HG02981 (cell line): ENCODE data around the gene ING5.

Experiments used
- ATAC-seq: cut with Tn5 transposase; IDR thresholded peaks from one replicate; pipeline ENCODE4 v1.9.1; 2021; ENCODE audit warnings: mild to moderate bottlenecking, moderate library complexity; ENCODE audit not compliant: unreplicated experiment

The ING5 gene

DNA sequence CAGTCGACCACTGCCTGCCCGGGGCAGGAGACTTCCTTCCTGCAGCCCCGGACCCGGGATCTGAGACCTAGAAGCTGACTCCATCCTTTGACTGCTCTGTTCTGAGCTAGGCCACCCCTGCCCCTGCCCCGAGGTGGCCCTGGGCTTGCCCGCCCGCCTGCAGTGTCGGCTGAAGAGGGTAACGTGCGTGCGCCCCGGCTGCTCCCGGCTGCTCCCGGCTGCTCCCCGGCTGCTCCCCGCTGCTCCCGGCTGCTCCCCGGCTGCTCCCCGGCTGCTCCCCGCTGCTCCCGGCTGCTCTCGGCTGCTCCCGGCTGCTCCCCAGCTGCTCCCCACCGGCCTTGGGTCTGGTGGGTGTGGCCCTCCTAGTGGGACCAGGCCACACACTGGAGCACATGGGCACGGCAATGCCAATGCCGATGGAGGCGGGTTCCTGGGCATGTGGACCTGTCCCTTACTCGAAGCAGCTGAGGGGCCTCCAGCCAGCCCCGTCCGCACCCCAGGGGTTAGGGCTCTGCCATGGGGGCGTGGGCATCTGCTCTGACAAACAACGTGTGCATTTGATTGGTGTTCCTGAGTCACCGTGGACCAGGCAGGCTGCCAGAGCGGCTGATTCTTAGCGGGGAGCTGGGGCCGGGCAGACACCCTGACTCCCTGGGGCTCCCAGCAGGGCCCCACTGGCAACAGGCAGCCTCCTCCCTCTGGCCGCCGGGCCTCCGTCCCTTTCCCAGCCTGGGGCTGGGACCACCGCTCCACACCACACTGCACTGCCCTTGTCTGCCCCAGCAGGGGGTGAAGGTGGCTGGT, 72.8 kb downstream of the ING5 start:
- no peak for ATAC-seq

GRCh38 chr2:241775223-241776177, 73.7 kb downstream of the ING5 start:
- ATAC-seq: no peak

- no peak for ATAC-seq
Observed at GRCh38 chr2:241776336-241777169, 74.7 kb downstream of the ING5 start, which contains the start of gene GAL3ST2. TSS of gene GAL3ST2 (plus strand) at chr2:241776822. CDS start at chr2:241776956, 134 bp downstream.

DNA sequence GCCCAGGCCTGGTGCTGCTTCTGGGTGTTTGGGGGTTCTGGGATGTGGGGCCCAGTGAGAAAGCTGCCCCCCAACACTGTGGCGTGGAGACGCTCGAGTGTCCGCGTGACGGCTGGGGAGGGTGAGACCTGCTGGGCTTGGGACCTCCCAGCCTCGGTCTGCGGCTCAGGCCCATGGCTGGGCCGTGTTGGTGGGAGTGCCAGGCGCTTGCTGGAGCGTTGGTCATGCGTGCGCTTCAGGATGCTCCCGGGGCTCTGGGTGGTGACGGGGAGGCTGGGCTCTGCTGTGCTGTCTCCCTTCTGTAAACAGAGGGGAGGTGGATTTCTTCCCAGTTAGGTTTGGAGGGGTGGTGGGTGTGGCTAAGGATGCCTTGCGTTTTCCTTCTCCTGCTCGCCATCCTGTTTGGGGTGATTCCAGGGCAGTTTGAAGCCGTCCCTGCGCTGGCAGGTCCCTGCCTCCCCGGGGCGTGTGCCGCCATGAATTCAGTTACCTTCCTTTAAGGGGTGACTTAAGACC, 75.4 kb downstream of the ING5 start:
- ATAC-seq: no peak

DNA sequence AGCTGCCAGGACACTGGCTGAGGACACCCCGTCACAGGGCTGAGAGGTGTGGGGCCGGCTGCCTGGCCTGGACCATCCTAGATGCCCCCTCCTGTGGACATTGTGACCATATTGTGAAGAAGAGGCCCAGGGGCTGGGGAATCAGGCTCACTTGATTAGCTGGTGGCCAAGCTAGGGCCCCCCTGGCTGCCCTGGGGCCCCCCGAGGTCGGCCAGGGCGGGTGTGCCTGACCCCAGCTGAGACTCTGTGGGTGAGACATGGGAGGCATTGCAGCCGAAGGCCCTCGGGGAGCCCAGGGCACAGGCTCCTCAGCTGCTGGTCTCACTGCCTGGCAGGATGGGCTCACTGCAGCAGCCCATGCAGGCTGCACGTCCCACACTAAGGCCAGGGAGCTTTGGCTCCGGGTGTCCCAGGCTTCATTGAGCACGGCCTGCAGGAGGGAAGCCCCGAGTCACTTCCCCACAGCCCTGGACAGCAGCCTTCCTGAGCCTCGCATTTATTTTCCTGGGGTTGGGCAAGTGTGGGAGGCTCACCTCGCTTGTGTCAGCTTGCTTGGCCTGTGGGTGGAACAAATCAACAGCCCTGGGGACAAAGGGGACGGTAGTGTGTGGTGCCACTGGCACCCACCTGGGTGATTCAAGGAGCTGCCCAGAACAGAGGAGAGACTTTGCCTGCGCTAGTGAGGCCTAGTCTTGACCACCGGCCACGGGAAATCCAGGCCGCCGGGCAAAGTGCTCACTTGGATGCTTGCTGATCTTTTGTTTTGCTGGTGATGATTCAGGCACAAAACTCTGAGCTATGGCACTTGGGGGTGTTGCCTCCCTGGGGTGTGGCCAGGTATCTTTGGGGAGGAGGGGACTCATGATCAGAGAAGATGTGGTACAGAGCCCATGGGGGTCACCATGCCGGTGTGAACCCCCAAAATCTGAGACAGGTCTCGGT, 76.1 kb downstream of the ING5 start:
- no peak for ATAC-seq
